Activated CD8-positive, alpha-beta memory T cell treated with anti-CD3 and anti-CD28 coated beads for 1 hour (primary cell): ENCODE results near the gene SLC8B1.
A peak's percentile ranks its signal among the peaks of the same experiment; 100 is the strongest.
"Not testable (repeated sequence)": the region's sequence is repeated elsewhere in the genome, so short reads cannot be mapped to it uniquely, and the experiment has no call there.

Source experiments
- DNase-seq, 2 donors: peaks; one replicate each; pipeline ENCODE4 v3.0.0-alpha.2; 2020; ENCODE audit warnings: low read depth in 1 of 2; ENCODE audit errors: extremely low read depth in 1 of 2

The SLC8B1 gene

GRCh38 chr12:113358381-113359132 is 23.6 kb upstream of the SLC8B1 start, which contains the start of gene PLBD2:
TSS of gene PLBD2 (plus strand) at chr12:113358587. CDS start at chr12:113358601, 14 bp downstream.
- DNase-seq = peak; percentile 82 to 92

- not testable (repeated sequence) for DNase-seq
These were observed 19.3 kb upstream of the SLC8B1 start for GRCh38 chr12:113354192-113354591.

- no peak for DNase-seq
These were observed 16.2 kb upstream of the SLC8B1 start for GRCh38 chr12:113351089-113351488.

GRCh38 chr12:113348849-113349536 is 14.1 kb upstream of the SLC8B1 start:
- DNase-seq = no peak

GRCh38 chr12:113347892-113348291 is 13.0 kb upstream of the SLC8B1 start:
- no peak for DNase-seq

- no peak for DNase-seq
These were observed 12.2 kb upstream of the SLC8B1 start for GRCh38 chr12:113347107-113347506.

GRCh38 chr12:113346353-113346752 is 11.4 kb upstream of the SLC8B1 start:
- DNase-seq = no peak

DNA sequence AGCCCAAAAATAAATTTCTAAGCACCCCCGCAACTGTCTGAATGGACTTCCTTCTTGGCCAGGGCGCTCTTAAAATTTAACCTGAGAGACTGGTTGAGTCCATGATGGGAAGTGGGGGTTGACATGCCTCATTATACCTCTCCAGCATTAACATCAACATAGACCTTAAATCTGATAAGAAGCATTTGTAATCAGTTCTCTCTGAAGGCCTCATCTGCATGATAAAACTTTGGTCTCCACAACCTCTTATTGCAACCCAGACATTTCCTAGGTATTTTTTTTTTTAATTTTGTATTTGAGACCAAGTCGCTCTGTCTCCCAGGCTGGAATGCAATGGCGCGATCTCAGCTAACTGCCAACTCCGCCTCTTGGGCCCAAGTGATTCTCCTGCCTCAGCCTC is 10.4 kb upstream of the SLC8B1 start:
- DNase-seq = no peak

DNA sequence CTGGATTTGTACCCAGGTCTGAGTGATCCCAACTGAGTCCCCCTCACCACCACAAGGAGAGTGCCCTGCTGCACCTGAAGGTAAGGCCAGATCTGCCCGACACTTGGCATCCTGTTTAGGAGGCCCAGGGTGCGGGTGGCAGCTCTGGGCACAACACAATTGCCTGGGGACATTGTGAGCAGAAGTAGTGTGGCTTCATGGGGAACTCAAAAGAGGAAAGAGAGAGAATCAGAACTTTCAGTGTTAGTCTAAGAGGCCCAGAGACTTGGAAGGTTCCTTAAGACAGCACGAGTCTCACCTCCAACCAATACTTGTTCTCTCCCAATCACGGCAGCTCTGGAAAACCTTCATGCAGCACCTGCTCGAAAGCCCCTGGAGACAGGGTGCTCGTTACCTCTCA is 6.6 kb upstream of the SLC8B1 start:
- DNase-seq = no peak

DNA sequence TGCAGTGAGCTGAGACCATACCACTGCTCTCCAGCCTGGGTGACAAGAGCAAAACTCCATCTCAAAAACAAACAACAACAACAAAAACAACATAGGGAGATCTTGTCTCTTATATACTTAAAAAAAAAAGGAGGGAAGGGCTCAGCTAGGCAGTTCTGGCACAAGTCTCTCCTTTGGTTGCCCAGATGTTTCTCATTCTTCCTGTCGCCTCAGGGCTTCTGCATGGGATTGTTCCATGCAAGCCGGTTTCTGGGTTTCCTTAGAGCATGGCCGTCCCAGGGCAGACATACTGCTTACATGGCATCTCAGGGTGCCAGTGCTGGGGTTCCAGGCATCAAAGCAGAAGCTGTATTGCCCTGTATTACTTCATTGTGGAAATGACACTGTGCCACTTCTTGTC is 5.2 kb upstream of the SLC8B1 start:
- no peak for DNase-seq

- DNase-seq = no peak
These were observed 4.6 kb upstream of the SLC8B1 start for GRCh38 chr12:113339540-113339939.

GRCh38 chr12:113333877-113334785 is 778 bp downstream of the SLC8B1 start:
- no peak for DNase-seq

- no peak for DNase-seq
These were observed 1.5 kb downstream of the SLC8B1 start for GRCh38 chr12:113333418-113333750.

GRCh38 chr12:113332688-113333417 is 2.1 kb downstream of the SLC8B1 start:
- DNase-seq = no peak

DNA sequence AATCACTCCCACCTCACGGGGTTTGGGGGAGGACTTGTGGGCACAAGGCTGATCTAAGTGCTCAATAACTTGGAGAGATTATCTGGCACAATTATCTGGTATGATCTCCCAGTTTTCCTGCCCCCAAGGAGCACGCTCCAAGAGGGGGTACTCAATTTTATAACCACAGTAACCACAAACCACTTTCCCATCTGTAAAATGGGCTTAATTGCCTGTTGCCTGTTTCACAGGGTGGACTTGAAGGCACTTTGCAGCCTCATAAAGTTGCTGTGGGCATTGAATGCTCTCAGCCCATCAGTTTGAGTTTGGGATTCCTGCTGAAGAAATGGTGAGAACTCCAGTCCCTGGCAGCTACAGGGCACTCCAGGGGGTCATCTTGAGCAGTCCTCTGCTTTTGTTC is 4.4 kb downstream of the SLC8B1 start:
- no peak for DNase-seq

GRCh38 chr12:113329791-113330417 is 5.0 kb downstream of the SLC8B1 start:
- DNase-seq = no peak

DNA sequence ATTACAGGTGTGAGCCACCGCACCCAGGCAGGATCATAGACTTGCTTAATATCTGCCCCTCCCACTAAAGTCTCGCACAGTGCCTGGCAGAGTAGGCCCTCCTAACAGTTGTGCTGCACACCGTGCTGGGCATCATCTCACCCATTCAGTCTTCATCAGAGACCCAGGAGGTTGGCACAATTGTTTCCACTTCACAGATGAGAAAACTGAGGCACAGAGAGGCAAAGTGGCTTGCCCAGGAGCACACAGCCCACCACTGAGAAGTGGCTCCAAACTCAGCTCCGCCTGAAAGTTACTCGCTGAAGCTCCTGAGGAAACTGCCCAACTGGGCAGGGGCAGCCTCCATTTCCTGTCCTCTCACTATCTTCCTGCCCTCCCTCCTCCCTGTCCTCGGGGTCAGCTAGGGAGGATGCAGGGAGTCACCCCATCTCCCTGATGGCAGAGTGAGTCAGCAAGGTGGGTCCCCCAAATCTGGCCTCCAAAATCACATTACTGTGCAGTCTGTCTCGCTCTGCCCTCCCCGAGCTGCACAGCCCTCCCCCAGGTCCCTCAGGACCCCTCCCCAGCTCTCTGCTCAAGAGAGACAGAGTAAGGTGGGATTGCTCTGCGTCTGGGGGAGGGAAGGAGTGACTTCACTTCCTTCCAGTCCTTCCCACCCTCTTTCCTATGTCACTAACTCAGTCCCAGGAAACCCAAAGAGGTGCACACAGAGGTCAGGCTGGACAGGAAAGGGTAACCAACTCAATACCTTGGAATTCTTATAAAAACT is 5.7 kb downstream of the SLC8B1 start:
- DNase-seq = no peak

DNA sequence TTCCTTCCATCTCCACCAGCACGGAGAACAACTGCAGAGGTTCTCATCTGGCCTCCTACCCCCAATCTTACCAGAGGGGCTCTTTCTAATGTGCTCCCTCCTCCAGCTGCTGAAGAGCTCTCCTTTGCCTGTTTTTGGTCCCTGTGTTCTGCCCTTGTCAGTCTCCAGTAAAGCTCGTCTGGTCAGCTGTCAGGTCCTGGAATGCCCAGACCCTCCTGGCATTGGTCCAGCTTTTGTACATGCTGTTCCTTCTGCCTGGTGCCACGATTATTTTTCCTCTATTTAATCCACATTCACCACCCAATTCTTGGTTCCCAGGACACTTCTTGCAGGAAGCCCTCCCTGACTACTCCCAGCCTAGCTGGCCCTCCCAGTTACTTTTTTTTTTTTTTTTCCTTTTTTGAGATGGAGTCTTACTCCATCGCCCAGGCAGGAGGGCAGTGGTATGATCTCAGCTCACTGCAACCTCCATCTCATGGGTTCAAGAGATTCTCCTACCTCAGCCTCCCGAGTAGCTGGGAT is 6.5 kb downstream of the SLC8B1 start:
- DNase-seq = no peak

GRCh38 chr12:113326775-113327395 is 8.0 kb downstream of the SLC8B1 start:
- DNase-seq = no peak
